Ishikawa (cell line): Measurements from ENCODE around the gene RIPOR2.

ENCODE experiments used
- CEBPB ChIP-seq: IDR thresholded peaks from 2 replicates; pipeline ENCODE4 v1.6.1; 2012
- CREB1 ChIP-seq: IDR thresholded peaks from 2 replicates; pipeline ENCODE4 v1.6.1; 2012; ENCODE audit warnings: low read depth
- EP300 ChIP-seq: IDR thresholded peaks from 2 replicates; pipeline ENCODE4 v1.6.1; 2012; ENCODE audit warnings: borderline replicate concordance
- NFIC ChIP-seq: IDR thresholded peaks from 2 replicates; pipeline ENCODE4 v1.6.1; 2012
- RAD21 ChIP-seq: IDR thresholded peaks from 2 replicates; pipeline ENCODE4 v1.6.1; 2012; ENCODE audit warnings: low read depth
- REST ChIP-seq: IDR thresholded peaks from 2 replicates; pipeline ENCODE4 v1.6.1; 2012; ENCODE audit warnings: low read depth, mild to moderate bottlenecking
- TAF1 ChIP-seq: IDR thresholded peaks from 2 replicates; pipeline ENCODE4 v1.6.1; 2012; ENCODE audit warnings: low read depth, mild to moderate bottlenecking
- TCF12 ChIP-seq: IDR thresholded peaks from 2 replicates; pipeline ENCODE4 v1.6.1; 2012; ENCODE audit warnings: low read depth
- TEAD4 ChIP-seq: IDR thresholded peaks from 2 replicates; pipeline ENCODE4 v1.6.1; 2012
- USF1 ChIP-seq: IDR thresholded peaks from 2 replicates; pipeline ENCODE4 v1.6.1; 2012
- YY1 ChIP-seq: IDR thresholded peaks from 2 replicates; pipeline ENCODE4 v1.6.1; 2012; ENCODE audit warnings: low read depth
- ZBTB7A ChIP-seq: IDR thresholded peaks from 2 replicates; pipeline ENCODE4 v1.6.1; 2012; ENCODE audit warnings: low read depth
- TF ChIP-seq, protein P1 (sequence below): IDR thresholded peaks from 2 replicates; pipeline ENCODE4 v1.6.1; 2012

DNA sequence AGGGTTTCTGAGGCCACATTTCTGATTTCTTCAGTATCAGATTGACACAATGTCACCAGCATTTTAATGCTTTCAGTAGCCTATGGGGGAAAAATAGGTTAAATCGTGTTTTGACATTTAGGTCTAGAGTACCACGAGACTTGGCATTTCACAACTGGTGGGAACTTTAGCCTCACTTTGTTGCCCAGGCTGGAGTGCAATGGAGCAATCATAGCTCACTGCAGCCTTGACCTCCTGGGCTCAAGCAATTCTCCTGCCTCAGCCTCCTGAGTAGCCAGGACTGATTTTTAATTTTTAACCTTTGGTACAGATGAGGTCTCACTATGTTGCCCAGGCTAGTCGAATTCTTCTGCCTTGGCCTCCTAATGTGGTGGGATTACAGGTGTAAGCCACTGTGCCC lies 126.0 kb downstream of the RIPOR2 start:
- TF ChIP-seq YY1 (no peak), TAF1 (no peak), TCF12 (no peak), REST (no peak), ZBTB7A (no peak), TEAD4 (no peak), EP300 (no peak), CEBPB (no peak), USF1 (no peak), CREB1 (no peak), NFIC (no peak), RAD21 (no peak)
- TF ChIP-seq, protein P1, sequence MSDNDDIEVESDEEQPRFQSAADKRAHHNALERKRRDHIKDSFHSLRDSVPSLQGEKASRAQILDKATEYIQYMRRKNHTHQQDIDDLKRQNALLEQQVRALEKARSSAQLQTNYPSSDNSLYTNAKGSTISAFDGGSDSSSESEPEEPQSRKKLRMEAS: no peak
